ENCODE measurements around the gene ADCYAP1. TPM values are rescaled to one million over a fixed set of nuclear protein-coding genes. Genes with fewer than 3 reads are reported as not detected.

ADCYAP1 gene
- total and polyA plus RNA-seq, 11 donors: 0.08 to 2.5 (median 0.27) TPM; not detected in 5

- TF ChIP-seq POLR2A (IDR thresholded peaks at IDR 0.05) (no peak), CTCF (IDR thresholded peaks at IDR 0.05) (no peak)
- no peaks in the 10 kb centered on the region for H3K9me3 ChIP-seq
- whole genome bisulfite sequencing, 4 donors: 19 to 46% (median 24%) methylated on average over 2 of the region's 2 CpGs
- no peaks in the 10 kb centered on the region for H3K36me3 ChIP-seq
- H3K27ac ChIP-seq: no peak overlapping the region
- no peaks in the 10 kb centered on the region for H3K4me1 ChIP-seq
- H3K27me3 ChIP-seq: peaks cover 0 to 14% (median 0%) of the 10 kb centered on the region in 9 donors
- ATAC-seq (no peak), DNase-seq (no peak)
- intact Hi-C loops (cut with DNase I): no loop called here
- no peak overlapping the region for H3K4me3 ChIP-seq
Observed at GRCh38 chr18:919078-919477, 14.4 kb downstream of the ADCYAP1 start.

- TF ChIP-seq CTCF (IDR thresholded peaks at IDR 0.05) (no peak), POLR2A (IDR thresholded peaks at IDR 0.05) (no peak)
- peaks cover 0 to 14% (median 0%) of the 10 kb centered on the region in 9 donors for H3K27me3 ChIP-seq
- no peak for ATAC-seq
- H3K27ac ChIP-seq: no peak overlapping the region
- H3K4me3 ChIP-seq: no peak overlapping the region
- intact Hi-C loops (cut with DNase I): no loop called here
- no peaks in the 10 kb centered on the region for H3K36me3 ChIP-seq
- 73 to 78% (median 76%) methylated on average over 6 of the region's 6 CpGs for WGBS, 4 donors
- H3K4me1 ChIP-seq: no peaks in the 10 kb centered on the region
- no peaks in the 10 kb centered on the region for H3K9me3 ChIP-seq
- no peak for DNase-seq
Observed at GRCh38 chr18:923144-923866, 18.6 kb downstream of the ADCYAP1 start.

GRCh38 chr18:924987-925386 is 20.3 kb downstream of the ADCYAP1 start:
- peaks cover 0 to 14% (median 0%) of the 10 kb centered on the region in 9 donors for H3K27me3 ChIP-seq
- H3K27ac ChIP-seq: no peak overlapping the region
- DNase-seq (no peak), ATAC-seq (no peak)
- TF ChIP-seq CTCF (IDR thresholded peaks at IDR 0.05): no peak
- no peak for TF ChIP-seq POLR2A (IDR thresholded peaks at IDR 0.05)
- H3K4me3 ChIP-seq: no peak overlapping the region
- H3K36me3 ChIP-seq: no peaks in the 10 kb centered on the region
- H3K9me3 ChIP-seq: no peaks in the 10 kb centered on the region
- WGBS, 4 donors: 27 to 54% (median 46%) methylated on average over 1 of the region's 1 CpG
- intact Hi-C loops (cut with DNase I): no loop called here
- no peaks in the 10 kb centered on the region for H3K4me1 ChIP-seq

GRCh38 chr18:926946-927345 is 22.3 kb downstream of the ADCYAP1 start:
- Histone ChIP-seq H3K4me1 (no peaks in the 10 kb centered on the region), H3K9me3 (no peaks in the 10 kb centered on the region), H3K4me3 (no peak overlapping the region), H3K27ac (no peak overlapping the region), H3K36me3 (no peaks in the 10 kb centered on the region), H3K27me3 (peaks cover 0 to 11% (median 0%) of the 10 kb centered on the region in 9 donors)
- WGBS, 4 donors: 40 to 63% (median 55%) methylated on average over 1 of the region's 1 CpG
- intact Hi-C loops (cut with DNase I): no loop called here
- DNase-seq: no peak
- TF ChIP-seq CTCF (IDR thresholded peaks at IDR 0.05): no peak
- TF ChIP-seq POLR2A (IDR thresholded peaks at IDR 0.05): no peak
- no peak for ATAC-seq

Measured in heart left ventricle (tissue), 16 donors.